Heart left ventricle (tissue), 13 donors: ENCODE data around the gene EXOC7.

Experiments
- CTCF ChIP-seq, 12 donors: fragments of 200-600 bp; sonication (generic) in 4 of 12; IDR thresholded peaks; one replicate each; pipeline versions ENCODE4 v1.5.0 to v1.8.0; 2018 to 2022; ENCODE audit warnings: antibody characterized with exemption in 12 of 12, mild to moderate bottlenecking in 5 of 12
- POLR2A ChIP-seq, 2 donors: fragments of 450-650 bp; IDR thresholded peaks; one replicate each; pipeline ENCODE4 v1.6.1; 2017; ENCODE audit warnings: antibody characterized with exemption in 2 of 2, mild to moderate bottlenecking in 2 of 2, moderate library complexity in 2 of 2
- donor health status: ischemic (EF 13 %, LVEDD 7.1; RV severe dilation, severe dysfunction).
- donor health status: DM: no; HTN: yes; CAD: no.
- donor health status: DM: no; HTN: no; CAD: no.
- donor health status: ischemic (EF 25% LVEDD 6.9; RV normal size, moderate dysfunction).
- donor health status: ischemic (EF 25% LVEDD 5.7; RV mildly dilated, moderate dysfunction).
- donor health status: ischemic (EF 35%, LVEDD 5.7; RV mildly dilated, moderate dysfunction).
- donor health status: nonischemic (EF 11% LVEDD 7.7; RV severe dilation, severe dysfunction).
- donor health status: DM: yes; HTN: yes; CAD: no.
- donor health status: PGD.
- donor health status: ischemic (EF 29% LVEDD 5.4; RV normal size, mild dysfunction).
- donor health status: nonischemic (EF 23%, LVEDD 6.1; RV moderate dilation, normal function).

DNA sequence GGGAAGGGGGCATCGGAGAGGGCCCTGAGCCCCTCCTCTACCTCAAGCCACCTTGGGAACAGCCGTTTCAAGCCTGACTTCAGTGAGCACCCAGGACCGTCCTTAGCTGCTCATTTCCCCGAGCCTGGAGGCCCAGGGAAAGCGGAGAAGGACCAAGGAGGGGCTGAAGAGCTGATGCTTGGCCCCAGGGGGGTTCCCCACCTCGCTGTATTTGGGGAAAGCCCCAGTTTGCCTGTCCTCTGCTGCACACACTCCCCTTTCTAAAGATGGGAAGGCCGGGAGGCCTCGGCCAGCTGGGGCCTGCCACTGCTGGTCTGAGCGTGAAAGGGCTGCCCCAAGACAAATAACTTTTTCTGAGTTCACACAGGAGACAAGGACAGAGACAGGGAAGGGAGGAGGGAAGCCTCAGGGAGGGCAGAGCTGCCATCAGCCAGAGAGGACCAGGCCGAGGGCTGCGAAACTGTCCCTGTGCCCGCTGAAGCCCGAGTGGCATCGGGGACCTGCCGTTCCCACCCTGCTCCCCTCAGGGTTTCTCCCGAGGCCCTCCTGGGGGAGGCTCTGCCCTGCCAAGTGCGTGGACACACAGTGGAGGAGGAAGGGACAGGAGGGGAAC, 13.0 kb downstream of the EXOC7 start:
- TF ChIP-seq POLR2A (IDR thresholded peaks at IDR 0.05), result no peak
- no peak for TF ChIP-seq CTCF (IDR thresholded peaks at IDR 0.05)
